Measurements from ENCODE around the gene WWTR1. TPM values are rescaled to one million over a fixed set of nuclear protein-coding genes. Genes with fewer than 3 reads are reported as not detected.
A peak's percentile ranks its signal among the peaks of the same experiment; 100 is the strongest.

The WWTR1 gene
- total RNA-seq, 1 donor from 2014 or later, result 98.0 TPM

- peaks cover 42% of the 10 kb centered on the region for H3K4me1 Mint-ChIP-seq
- no peaks in the 10 kb centered on the region for H3K27me3 Mint-ChIP-seq (ENCODE audit: low read depth)
- no peak overlapping the region for H3K27ac Mint-ChIP-seq
- no peaks in the 10 kb centered on the region for H3K9me3 Mint-ChIP-seq
- no peak overlapping the region for H3K4me3 Mint-ChIP-seq
- no peak for DNase-seq (ENCODE audit: low spot score in 2 of 2, unreplicated experiment in 2 of 2)
- TF ChIP-seq CTCF (IDR thresholded peaks at IDR 0.05; ENCODE audit: unreplicated experiment), result no peak
- H3K36me3 Mint-ChIP-seq, result peaks cover 6% of the 10 kb centered on the region
Measured at GRCh38 chr3:149599236-149599635, 58.6 kb downstream of the WWTR1 start.

GRCh38 chr3:149596134-149596770 is 61.6 kb downstream of the WWTR1 start:
- no peak for TF ChIP-seq CTCF (IDR thresholded peaks at IDR 0.05; ENCODE audit: unreplicated experiment)
- Mint-ChIP-seq H3K27ac (peak overlapping the region; percentile 86), H3K27me3 (ENCODE audit: low read depth) (no peaks in the 10 kb centered on the region), H3K4me1 (peaks cover 33% of the 10 kb centered on the region), H3K9me3 (no peaks in the 10 kb centered on the region), H3K4me3 (no peak overlapping the region), H3K36me3 (peaks cover 6% of the 10 kb centered on the region)
- no peak for DNase-seq (ENCODE audit: low spot score in 2 of 2, unreplicated experiment in 2 of 2)

- no peak overlapping the region for H3K4me3 Mint-ChIP-seq
- H3K36me3 Mint-ChIP-seq, result peaks cover 2% of the 10 kb centered on the region
- H3K27ac Mint-ChIP-seq, result peak overlapping the region; percentile 37
- no peak for DNase-seq (ENCODE audit: low spot score in 2 of 2, unreplicated experiment in 2 of 2)
- H3K27me3 Mint-ChIP-seq (ENCODE audit: low read depth), result no peaks in the 10 kb centered on the region
- H3K9me3 Mint-ChIP-seq, result no peaks in the 10 kb centered on the region
- H3K4me1 Mint-ChIP-seq, result peaks cover 40% of the 10 kb centered on the region
- TF ChIP-seq CTCF (IDR thresholded peaks at IDR 0.05; ENCODE audit: unreplicated experiment), result no peak
Measured at GRCh38 chr3:149593418-149594160, 64.2 kb downstream of the WWTR1 start.

GRCh38 chr3:149592758-149593240 is 65.0 kb downstream of the WWTR1 start:
- H3K27me3 Mint-ChIP-seq (ENCODE audit: low read depth), result no peaks in the 10 kb centered on the region
- no peak overlapping the region for H3K4me3 Mint-ChIP-seq
- H3K27ac Mint-ChIP-seq, result no peak overlapping the region
- H3K4me1 Mint-ChIP-seq, result peaks cover 43% of the 10 kb centered on the region
- H3K9me3 Mint-ChIP-seq, result no peaks in the 10 kb centered on the region
- no peak for DNase-seq (ENCODE audit: low spot score in 2 of 2, unreplicated experiment in 2 of 2)
- H3K36me3 Mint-ChIP-seq, result peaks cover 2% of the 10 kb centered on the region
- TF ChIP-seq CTCF (IDR thresholded peaks at IDR 0.05; ENCODE audit: unreplicated experiment), result no peak

GRCh38 chr3:149590691-149591441 is 67.0 kb downstream of the WWTR1 start:
- no peak overlapping the region for H3K27ac Mint-ChIP-seq
- peaks cover 2% of the 10 kb centered on the region for H3K36me3 Mint-ChIP-seq
- DNase-seq (ENCODE audit: low spot score in 2 of 2, unreplicated experiment in 2 of 2), result no peak
- no peak for TF ChIP-seq CTCF (IDR thresholded peaks at IDR 0.05; ENCODE audit: unreplicated experiment)
- no peak overlapping the region for H3K4me3 Mint-ChIP-seq
- peaks cover 42% of the 10 kb centered on the region for H3K4me1 Mint-ChIP-seq
- H3K9me3 Mint-ChIP-seq, result no peaks in the 10 kb centered on the region
- H3K27me3 Mint-ChIP-seq (ENCODE audit: low read depth), result no peaks in the 10 kb centered on the region
